Right lobe of liver (tissue), 4 donors: ENCODE data around the gene ZNF660.

Experiments used
- CTCF ChIP-seq, 4 donors: fragments of 200-600 bp in 3 of 4; fragments of 450-650 bp in 1 of 4; IDR thresholded peaks; one replicate each; pipeline versions ENCODE4 v1.5.1 to v1.8.0; 2016 to 2022; ENCODE audit warnings: antibody characterized with exemption in 4 of 4, mild to moderate bottlenecking in 2 of 4
- POLR2A ChIP-seq: fragments of 450-650 bp; IDR thresholded peaks from one replicate; pipeline ENCODE4 v1.6.1; 2017; ENCODE audit warnings: antibody characterized with exemption, mild to moderate bottlenecking
- donor health status: DM: no; HTN: no; CAD: no.
- donor health status: DM: no; HTN: no; CAD: no.
- donor health status: DM: no; HTN: yes; CAD: no.

GRCh38 chr3:44571024-44571423, 13.7 kb upstream of the ZNF660 start:
- TF ChIP-seq CTCF (IDR thresholded peaks at IDR 0.05) (no peak), POLR2A (no peak)
